Glutamatergic neuron (in vitro differentiated cells): ENCODE results near the gene DNAJC10. TPM values are rescaled to one million over a fixed set of nuclear protein-coding genes. Genes with fewer than 3 reads are reported as not detected.

ENCODE experiments used
- DNase-seq: peaks from one replicate; pipeline ENCODE4 v3.0.0; 2022
- H3K27ac Mint-ChIP-seq: one replicate; pipeline ENCODE4 v1.8.0; 2020; ENCODE audit warnings: mild to moderate bottlenecking, mixed read lengths, inconsistent platforms; ENCODE audit not compliant: unreplicated experiment
- H3K27me3 Mint-ChIP-seq: one replicate; pipeline ENCODE4 v1.8.0; 2020; ENCODE audit warnings: mild to moderate bottlenecking, moderate library complexity, mixed read lengths, inconsistent platforms; ENCODE audit not compliant: unreplicated experiment
- H3K36me3 Mint-ChIP-seq: one replicate; pipeline ENCODE4 v1.8.0; 2020; ENCODE audit warnings: mild to moderate bottlenecking, mixed read lengths, inconsistent platforms; ENCODE audit not compliant: unreplicated experiment
- H3K4me1 Mint-ChIP-seq: one replicate; pipeline ENCODE4 v1.8.0; 2020; ENCODE audit warnings: mild to moderate bottlenecking, low read depth, mixed read lengths, inconsistent platforms; ENCODE audit not compliant: unreplicated experiment
- H3K4me3 Mint-ChIP-seq: one replicate; pipeline ENCODE4 v1.8.0; 2020; ENCODE audit warnings: mild to moderate bottlenecking, mixed read lengths, inconsistent platforms; ENCODE audit not compliant: unreplicated experiment
- H3K9me3 Mint-ChIP-seq: one replicate; pipeline ENCODE4 v1.8.0; 2020; ENCODE audit warnings: mild to moderate bottlenecking, moderate library complexity, mixed read lengths, inconsistent platforms; ENCODE audit not compliant: unreplicated experiment
- CTCF ChIP-seq: fragments of 200-600 bp; sonication (generic); IDR thresholded peaks from one replicate; pipeline ENCODE4 v1.5.0; 2021; ENCODE audit not compliant: partially characterized antibody, unreplicated experiment
- total RNA-seq: library from RNA; stranded (reverse); fragmentation: NEBNext Ultra II Directional; extraction: Animal tissue kit (Norgen Biotek cat#: 25700); gene quantifications from one replicate; pipeline ENCODE4 v1.2.1, GENCODE V29; 2021; ENCODE audit not compliant: unreplicated experiment

DNAJC10 gene
- total RNA-seq, 1 donor from 2014 or later = 63.0 TPM

- H3K9me3 Mint-ChIP-seq = no peaks in the 10 kb centered on the region
- H3K27ac Mint-ChIP-seq = no peak overlapping the region
- TF ChIP-seq CTCF = no peak
- no peaks in the 10 kb centered on the region for H3K4me1 Mint-ChIP-seq
- DNase-seq = no peak
- H3K4me3 Mint-ChIP-seq = no peak overlapping the region
- H3K36me3 Mint-ChIP-seq = no peaks in the 10 kb centered on the region
- H3K27me3 Mint-ChIP-seq = no peaks in the 10 kb centered on the region
Observed at GRCh38 chr2:182695776-182696175, 20.3 kb upstream of the DNAJC10 start.

GRCh38 chr2:182698671-182699070 lies 17.4 kb upstream of the DNAJC10 start:
- no peak for DNase-seq
- no peaks in the 10 kb centered on the region for H3K4me1 Mint-ChIP-seq
- H3K36me3 Mint-ChIP-seq = no peaks in the 10 kb centered on the region
- H3K4me3 Mint-ChIP-seq = no peak overlapping the region
- H3K27me3 Mint-ChIP-seq = no peaks in the 10 kb centered on the region
- H3K27ac Mint-ChIP-seq = no peak overlapping the region
- no peak for TF ChIP-seq CTCF
- H3K9me3 Mint-ChIP-seq = no peaks in the 10 kb centered on the region

GRCh38 chr2:182705761-182706160 lies 10.3 kb upstream of the DNAJC10 start:
- no peak overlapping the region for H3K4me3 Mint-ChIP-seq
- H3K27ac Mint-ChIP-seq = no peak overlapping the region
- TF ChIP-seq CTCF = no peak
- no peak for DNase-seq
- H3K4me1 Mint-ChIP-seq = no peaks in the 10 kb centered on the region
- no peaks in the 10 kb centered on the region for H3K9me3 Mint-ChIP-seq
- peaks cover 2% of the 10 kb centered on the region for H3K27me3 Mint-ChIP-seq
- no peaks in the 10 kb centered on the region for H3K36me3 Mint-ChIP-seq

GRCh38 chr2:182706751-182707150 lies 9.3 kb upstream of the DNAJC10 start:
- H3K27ac Mint-ChIP-seq = no peak overlapping the region
- no peak for TF ChIP-seq CTCF
- H3K9me3 Mint-ChIP-seq = no peaks in the 10 kb centered on the region
- H3K36me3 Mint-ChIP-seq = no peaks in the 10 kb centered on the region
- DNase-seq = no peak
- peaks cover 2% of the 10 kb centered on the region for H3K27me3 Mint-ChIP-seq
- no peak overlapping the region for H3K4me3 Mint-ChIP-seq
- H3K4me1 Mint-ChIP-seq = no peaks in the 10 kb centered on the region

- no peaks in the 10 kb centered on the region for H3K9me3 Mint-ChIP-seq
- H3K4me1 Mint-ChIP-seq = no peaks in the 10 kb centered on the region
- no peaks in the 10 kb centered on the region for H3K36me3 Mint-ChIP-seq
- TF ChIP-seq CTCF = no peak
- H3K4me3 Mint-ChIP-seq = no peak overlapping the region
- DNase-seq = no peak
- H3K27ac Mint-ChIP-seq = no peak overlapping the region
- H3K27me3 Mint-ChIP-seq = peaks cover 2% of the 10 kb centered on the region
Observed at GRCh38 chr2:182713601-182714000, 2.5 kb upstream of the DNAJC10 start.
